ENCODE measurements around the gene STN1. TPM values are rescaled to one million over a fixed set of nuclear protein-coding genes. Genes with fewer than 3 reads are reported as not detected.

The STN1 gene
- total and polyA plus RNA-seq, 4 experiments from 2014 or later = 30.4 to 111 (median 71.2) TPM

DNA sequence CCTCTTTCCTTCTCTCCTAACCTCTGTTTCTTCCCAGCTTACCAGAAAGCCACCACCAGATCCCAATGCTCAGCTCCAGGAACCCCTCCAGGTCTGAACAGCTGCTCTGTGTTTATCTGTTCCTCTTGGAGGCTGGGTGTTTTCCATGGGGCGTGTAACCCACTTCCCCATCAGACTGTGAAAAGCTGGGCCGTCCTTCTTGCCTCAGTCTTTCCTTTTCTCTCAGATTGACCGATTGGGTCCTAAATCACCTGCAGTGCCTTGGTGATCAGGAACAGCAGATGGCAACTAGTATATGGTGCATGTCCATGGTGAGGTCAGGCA is 67.5 kb downstream of the STN1 start:
- Mint-ChIP-seq H3K36me3 (no peaks in the 10 kb centered on the region), H3K4me1 (peaks cover 21 to 33% (median 27%) of the 10 kb centered on the region in 4 donors), H3K4me3 (no peak overlapping the region), H3K27ac (peak overlapping the region in 1 of 7 donors; percentile 32), H3K9me3 (no peaks in the 10 kb centered on the region), H3K27me3 (peaks cover 11 to 15% of the 10 kb centered on the region in 2 donors)
- Histone ChIP-seq H3K36me3 (ENCODE audit: insufficient read depth, low read length) (no peaks in the 10 kb centered on the region), H3K27ac (ENCODE audit: low read depth, low read length) (no peak overlapping the region), H3K4me1 (ENCODE audit: insufficient read depth, low read length) (peaks cover 34% of the 10 kb centered on the region), H3K27me3 (ENCODE audit: insufficient read depth, low read length) (no peaks in the 10 kb centered on the region), H3K4me3 (ENCODE audit: low read length in 2 of 2) (no peak overlapping the region), H3K9me3 (ENCODE audit: control insufficient read depth in 1 of 2, low read length in 2 of 2) (no peaks in the 10 kb centered on the region)
- intact Hi-C loops (cut with micrococcal nuclease) = loop anchor here (10.0 kb wide), 2 partner anchors 46 to 246 kb away; no protein-coding TSS in a partner anchor
- ChIA-PET CTCF (ENCODE audit: partially characterized antibody) (no interaction called here), POLR2A (ENCODE audit: partially characterized antibody) (no interaction called here)
- DNase-seq = no peak

- Histone ChIP-seq H3K27me3 (ENCODE audit: insufficient read depth, low read length) (no peaks in the 10 kb centered on the region), H3K36me3 (ENCODE audit: insufficient read depth, low read length) (no peaks in the 10 kb centered on the region), H3K4me1 (ENCODE audit: insufficient read depth, low read length) (peaks cover 37% of the 10 kb centered on the region), H3K4me3 (ENCODE audit: low read length in 2 of 2) (no peak overlapping the region), H3K9me3 (ENCODE audit: control insufficient read depth in 1 of 2, low read length in 2 of 2) (no peaks in the 10 kb centered on the region), H3K27ac (ENCODE audit: low read depth, low read length) (no peak overlapping the region)
- peaks cover 22 to 36% (median 31%) of the 10 kb centered on the region in 4 donors for H3K4me1 Mint-ChIP-seq
- no peak for DNase-seq
- no peaks in the 10 kb centered on the region for H3K36me3 Mint-ChIP-seq
- ChIA-PET CTCF (ENCODE audit: partially characterized antibody) (no interaction called here), POLR2A (ENCODE audit: partially characterized antibody) (no interaction called here)
- peaks cover 11 to 15% of the 10 kb centered on the region in 2 donors for H3K27me3 Mint-ChIP-seq
- H3K9me3 Mint-ChIP-seq = no peaks in the 10 kb centered on the region
- intact Hi-C loops (cut with micrococcal nuclease) = loop anchor here (10.0 kb wide), 2 partner anchors 45 to 245 kb away; no protein-coding TSS in a partner anchor
- H3K4me3 Mint-ChIP-seq = no peak overlapping the region
- H3K27ac Mint-ChIP-seq = no peak overlapping the region
Measured at GRCh38 chr10:103849880-103850571, 68.0 kb downstream of the STN1 start.

DNA sequence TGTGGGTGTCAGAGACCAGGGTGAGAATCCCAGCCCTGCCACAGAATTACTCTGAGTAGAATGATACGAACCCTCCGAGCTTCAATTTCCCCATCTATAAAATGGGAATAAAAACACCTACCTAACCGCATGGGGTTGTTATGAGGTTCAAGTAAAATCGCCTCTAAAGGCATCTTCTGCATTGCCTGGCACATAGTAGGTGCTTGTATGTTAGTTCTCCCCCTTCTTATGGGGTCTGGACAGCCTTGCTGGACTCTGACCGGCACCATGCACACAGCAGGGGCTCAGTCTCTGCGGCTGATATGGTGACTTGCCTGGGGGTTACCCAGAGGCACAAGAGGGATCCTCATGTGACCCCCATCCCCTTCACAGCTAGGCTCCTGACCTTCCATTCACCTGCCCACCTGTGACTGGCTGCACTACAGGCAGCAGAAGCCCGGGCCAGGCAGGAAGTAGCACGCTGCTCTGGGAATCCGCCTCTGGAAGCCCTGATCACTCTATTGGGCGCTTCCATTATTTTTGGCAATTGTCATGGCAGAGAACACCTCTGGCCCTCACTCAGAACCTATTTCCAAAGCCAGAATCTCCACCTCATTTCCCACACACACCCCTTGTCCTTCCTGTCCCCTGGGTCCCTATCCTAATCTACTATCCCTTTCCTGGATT is 68.6 kb downstream of the STN1 start:
- Mint-ChIP-seq H3K27ac (no peak overlapping the region), H3K27me3 (peaks cover 8 to 12% of the 10 kb centered on the region in 2 donors), H3K4me1 (peaks cover 17 to 36% (median 29%) of the 10 kb centered on the region in 4 donors), H3K4me3 (no peak overlapping the region), H3K9me3 (no peaks in the 10 kb centered on the region), H3K36me3 (no peaks in the 10 kb centered on the region)
- no peak for DNase-seq
- Histone ChIP-seq H3K4me3 (ENCODE audit: low read length in 2 of 2) (no peak overlapping the region), H3K27ac (ENCODE audit: low read depth, low read length) (no peak overlapping the region), H3K9me3 (ENCODE audit: control insufficient read depth in 1 of 2, low read length in 2 of 2) (no peaks in the 10 kb centered on the region), H3K27me3 (ENCODE audit: insufficient read depth, low read length) (no peaks in the 10 kb centered on the region), H3K4me1 (ENCODE audit: insufficient read depth, low read length) (peaks cover 30% of the 10 kb centered on the region), H3K36me3 (ENCODE audit: insufficient read depth, low read length) (no peaks in the 10 kb centered on the region)
- intact Hi-C loops (cut with micrococcal nuclease) = no loop called here
- ChIA-PET CTCF (ENCODE audit: partially characterized antibody) (interaction anchor here (0.8 to 2.1 kb wide), 4 partner anchors 49 to 137 kb away, joined by 3 to 8 read pairs (median 6); no protein-coding TSS in a partner anchor), POLR2A (ENCODE audit: partially characterized antibody) (interaction anchor here (2.0 kb wide), 1 partner anchor 11 kb away, joined by 5 read pairs; no protein-coding TSS in a partner anchor)

GRCh38 chr10:103847909-103848468 is 70.0 kb downstream of the STN1 start:
- intact Hi-C loops (cut with micrococcal nuclease) = no loop called here
- no peak for DNase-seq
- H3K9me3 Mint-ChIP-seq = no peaks in the 10 kb centered on the region

GRCh38 chr10:103847346-103847745 is 70.6 kb downstream of the STN1 start:
- no peaks in the 10 kb centered on the region for H3K36me3 ChIP-seq (ENCODE audit: insufficient read depth, low read length)
- Mint-ChIP-seq H3K9me3 (no peaks in the 10 kb centered on the region), H3K36me3 (no peaks in the 10 kb centered on the region), H3K4me3 (no peak overlapping the region), H3K27ac (no peak overlapping the region), H3K27me3 (peaks cover 2% of the 10 kb centered on the region in 2 donors), H3K4me1 (peaks cover 15 to 32% (median 25%) of the 10 kb centered on the region in 4 donors)
- H3K9me3 ChIP-seq (ENCODE audit: control insufficient read depth in 1 of 2, low read length in 2 of 2) = no peaks in the 10 kb centered on the region
- intact Hi-C loops (cut with micrococcal nuclease) = no loop called here
- peaks cover 26% of the 10 kb centered on the region for H3K4me1 ChIP-seq (ENCODE audit: insufficient read depth, low read length)
- H3K27ac ChIP-seq (ENCODE audit: low read depth, low read length) = no peak overlapping the region
- DNase-seq = no peak
- H3K4me3 ChIP-seq (ENCODE audit: low read length in 2 of 2) = no peak overlapping the region
- POLR2A ChIA-PET (ENCODE audit: partially characterized antibody) = interaction anchor here (2.0 kb wide), 1 partner anchor 9 kb away, joined by 5 read pairs; no protein-coding TSS in a partner anchor
- CTCF ChIA-PET (ENCODE audit: partially characterized antibody) = interaction anchor here (0.7 to 2.8 kb wide), 7 partner anchors 18 to 135 kb away, joined by 3 to 16 read pairs (median 4); no protein-coding TSS in a partner anchor
- H3K27me3 ChIP-seq (ENCODE audit: insufficient read depth, low read length) = no peaks in the 10 kb centered on the region

More at GRCh38 chr10:103847909-103848468, 70.0 kb downstream of the STN1 start:
- no peaks in the 10 kb centered on the region for H3K36me3 Mint-ChIP-seq
- H3K4me1 ChIP-seq (ENCODE audit: insufficient read depth, low read length) = peaks cover 26% of the 10 kb centered on the region
- H3K36me3 ChIP-seq (ENCODE audit: insufficient read depth, low read length) = no peaks in the 10 kb centered on the region
- no peak overlapping the region for H3K4me3 ChIP-seq (ENCODE audit: low read length in 2 of 2)
- POLR2A ChIA-PET (ENCODE audit: partially characterized antibody) = interaction anchor here (2.0 kb wide), 1 partner anchor 10 kb away, joined by 5 read pairs; no protein-coding TSS in a partner anchor
- H3K27ac ChIP-seq (ENCODE audit: low read depth, low read length) = no peak overlapping the region
- no peak overlapping the region for H3K27ac Mint-ChIP-seq
- H3K27me3 Mint-ChIP-seq = peaks cover 2 to 4% of the 10 kb centered on the region in 2 donors
- H3K4me3 Mint-ChIP-seq = no peak overlapping the region
- peaks cover 15 to 32% (median 25%) of the 10 kb centered on the region in 4 donors for H3K4me1 Mint-ChIP-seq
- CTCF ChIA-PET (ENCODE audit: partially characterized antibody) = interaction anchor here (0.7 to 2.1 kb wide), 6 partner anchors 10 to 135 kb away, joined by 3 to 8 read pairs (median 6); no protein-coding TSS in a partner anchor
- H3K27me3 ChIP-seq (ENCODE audit: insufficient read depth, low read length) = no peaks in the 10 kb centered on the region
- H3K9me3 ChIP-seq (ENCODE audit: control insufficient read depth in 1 of 2, low read length in 2 of 2) = no peaks in the 10 kb centered on the region

GRCh38 chr10:103845972-103846371 is 72.0 kb downstream of the STN1 start:
- Mint-ChIP-seq H3K27ac (peak overlapping the region; percentile 56 to 91 (median 80)), H3K27me3 (peaks cover 2% of the 10 kb centered on the region in 2 donors), H3K4me1 (peaks cover 15 to 32% (median 25%) of the 10 kb centered on the region in 4 donors), H3K36me3 (no peaks in the 10 kb centered on the region), H3K4me3 (peak overlapping the region in 7 of 8 donors; percentile 38 to 82 (median 74)), H3K9me3 (no peaks in the 10 kb centered on the region)
- H3K27me3 ChIP-seq (ENCODE audit: insufficient read depth, low read length) = no peaks in the 10 kb centered on the region
- H3K36me3 ChIP-seq (ENCODE audit: insufficient read depth, low read length) = no peaks in the 10 kb centered on the region
- intact Hi-C loops (cut with micrococcal nuclease) = no loop called here
- no peak overlapping the region for H3K27ac ChIP-seq (ENCODE audit: low read depth, low read length)
- ChIA-PET CTCF (ENCODE audit: partially characterized antibody) (interaction anchor here (0.6 to 2.8 kb wide), 6 partner anchors 9 to 149 kb away, joined by 3 to 16 read pairs (median 4); partner anchors contain the start of gene SH3PXD2A), POLR2A (ENCODE audit: partially characterized antibody) (interaction anchor here (0.9 to 1.0 kb wide), 3 partner anchors 8 to 134 kb away, joined by 3 to 4 read pairs (median 3); no protein-coding TSS in a partner anchor)
- H3K4me3 ChIP-seq (ENCODE audit: low read length in 2 of 2) = no peak overlapping the region
- H3K4me1 ChIP-seq (ENCODE audit: insufficient read depth, low read length) = peaks cover 26% of the 10 kb centered on the region
- no peaks in the 10 kb centered on the region for H3K9me3 ChIP-seq (ENCODE audit: control insufficient read depth in 1 of 2, low read length in 2 of 2)
- DNase-seq = peak; percentile 27 to 51 (median 48)

Data from CD4-positive, alpha-beta memory T cell (primary cell).